Common myeloid progenitor, CD34-positive (primary cell): ENCODE data around the gene ERCC4.
"Not testable (repeated sequence)": the region's sequence is repeated elsewhere in the genome, so short reads cannot be mapped to it uniquely, and the experiment has no call there.

Source experiments
- CTCF ChIA-PET: fragments of 350-600 bp; sonication (Branson Sonifier 250); formaldehyde crosslinking; loops from one replicate; lab custom pipeline; 2021; ENCODE audit warnings: antibody characterized with exemption; lab: Charles Lee
- POLR2A ChIA-PET: fragments of 350-600 bp; sonication (Branson Sonifier 250); formaldehyde crosslinking; loops from one replicate; lab custom pipeline; 2021; ENCODE audit warnings: antibody characterized with exemption; lab: Charles Lee
- DNase-seq, 3 donors: peaks; one replicate each; pipeline versions ENCODE4 v3.0.0 to v3.0.0-alpha.2; 2013
- H3K27ac ChIP-seq, 2 experiments: 1 replicate in 1 of 2; 2 replicates in 1 of 2; pipeline ENCODE4 v1.7.0; 2013; ENCODE audit warnings: inconsistent platforms in 2 of 2, low read length in 2 of 2, mild to moderate bottlenecking in 2 of 2, low read depth in 1 of 2, moderate library complexity in 1 of 2; ENCODE audit not compliant: severe bottlenecking in 2 of 2, insufficient read depth in 1 of 2, poor library complexity in 1 of 2
- H3K27me3 ChIP-seq, 5 experiments: replicated peaks in 2 of 5; 1 replicate in 3 of 5; 2 replicates in 2 of 5; pipeline versions ENCODE4 v1.6.1 to v1.7.0; 2013; ENCODE audit warnings: low read length in 4 of 5, mild to moderate bottlenecking in 2 of 5, moderate library complexity in 2 of 5, inconsistent platforms in 1 of 5; ENCODE audit not compliant: insufficient read depth in 5 of 5, control insufficient read depth in 4 of 5
- H3K36me3 ChIP-seq, 4 experiments: 1 replicate in 2 of 4; 2 replicates in 2 of 4; pipeline versions ENCODE4 v1.6.1 to v1.7.0; 2013; ENCODE audit warnings: low read length in 3 of 4, control low read depth in 1 of 4, mild to moderate bottlenecking in 1 of 4; ENCODE audit not compliant: control insufficient read depth in 4 of 4, insufficient read depth in 4 of 4
- H3K4me1 ChIP-seq, 4 experiments: 1 replicate in 3 of 4; 2 replicates in 1 of 4; pipeline versions ENCODE4 v1.6.1 to v1.7.1; 2013; ENCODE audit warnings: low read length in 3 of 4, mild to moderate bottlenecking in 3 of 4, control low read depth in 1 of 4, inconsistent platforms in 1 of 4, moderate library complexity in 1 of 4; ENCODE audit not compliant: control insufficient read depth in 4 of 4, insufficient read depth in 4 of 4; ENCODE audit errors: control extremely low read depth in 1 of 4
- H3K4me3 ChIP-seq, 7 experiments: 1 replicate in 4 of 7; 2 replicates in 3 of 7; pipeline versions ENCODE4 v1.5.1 to v1.7.0; 2013; ENCODE audit warnings: mild to moderate bottlenecking in 7 of 7, low read length in 6 of 7, moderate library complexity in 6 of 7, inconsistent platforms in 2 of 7, low read depth in 2 of 7, control low read depth in 1 of 7; ENCODE audit not compliant: insufficient read depth in 4 of 7, control insufficient read depth in 1 of 7; ENCODE audit errors: extremely low read depth in 1 of 7
- H3K9me3 ChIP-seq, 5 experiments: 1 replicate in 4 of 5; 2 replicates in 1 of 5; pipeline versions ENCODE4 v1.6.1 to v1.7.1; 2013; ENCODE audit warnings: low read length in 4 of 5, mild to moderate bottlenecking in 2 of 5, inconsistent platforms in 1 of 5, low read depth in 1 of 5, moderate library complexity in 1 of 5; ENCODE audit not compliant: control insufficient read depth in 4 of 5, insufficient read depth in 2 of 5; ENCODE audit errors: control extremely low read depth in 1 of 5
- WGBS: methylation state at CpG from one replicate; pipeline ENCODE4 v1.1.5; 2013; ENCODE audit not compliant: insufficient coverage; 5-methylcytosine and 5-hydroxymethylcytosine counted together

The ERCC4 gene

GRCh38 chr16:13886608-13887007, 33.3 kb upstream of the ERCC4 start:
- Histone ChIP-seq H3K9me3 (peaks cover 0 to 1% (median 0%) of the 10 kb centered on the region in 5 experiments), H3K27ac (no peak overlapping the region), H3K4me1 (no peaks in the 10 kb centered on the region), H3K36me3 (no peaks in the 10 kb centered on the region), H3K4me3 (no peak overlapping the region), H3K27me3 (peaks cover 0 to 7% (median 0%) of the 10 kb centered on the region in 5 experiments)
- WGBS = 94% methylated on average over 4 of the region's 5 CpGs
- CTCF ChIA-PET = no interaction called here
- POLR2A ChIA-PET = no interaction called here
- no peak for DNase-seq

- H3K36me3 ChIP-seq, POLR2A ChIA-PET, H3K27ac ChIP-seq, H3K4me3 ChIP-seq, CTCF ChIA-PET, DNase-seq, H3K4me1 ChIP-seq, H3K27me3 ChIP-seq, H3K9me3 ChIP-seq: not testable (repeated sequence)
- whole genome bisulfite sequencing = 95% methylated on average over 15 of the region's 22 CpGs
These were observed 30.6 kb upstream of the ERCC4 start for GRCh38 chr16:13889323-13889722.

GRCh38 chr16:13892301-13892700, 27.7 kb upstream of the ERCC4 start:
- POLR2A ChIA-PET = interaction anchor here (0.6 kb wide), 1 partner anchor 335 kb away, joined by 3 read pairs; no protein-coding TSS in a partner anchor
- no peak overlapping the region for H3K27ac ChIP-seq
- peaks cover 0 to 5% (median 0%) of the 10 kb centered on the region in 5 experiments for H3K27me3 ChIP-seq
- 63% methylated on average over 4 of the region's 4 CpGs for WGBS
- H3K9me3 ChIP-seq = peaks cover 1 to 3% (median 2%) of the 10 kb centered on the region in 5 experiments
- CTCF ChIA-PET = interaction anchor here (1.3 kb wide), 1 partner anchor 27 kb away, joined by 3 read pairs; the partner anchor contains the start of gene ERCC4
- H3K4me1 ChIP-seq = no peaks in the 10 kb centered on the region
- no peak overlapping the region for H3K4me3 ChIP-seq
- no peak for DNase-seq
- no peaks in the 10 kb centered on the region for H3K36me3 ChIP-seq

- H3K4me3 ChIP-seq = no peak overlapping the region
- no peaks in the 10 kb centered on the region for H3K4me1 ChIP-seq
- H3K9me3 ChIP-seq = peaks cover 1 to 3% (median 2%) of the 10 kb centered on the region in 5 experiments
- WGBS = no CpG with 5 or more reads among the region's 1 CpG
- POLR2A ChIA-PET = no interaction called here
- CTCF ChIA-PET = interaction anchor here (0.7 kb wide), 1 partner anchor 24 kb away, joined by 3 read pairs; the partner anchor contains the start of gene ERCC4
- no peaks in the 10 kb centered on the region for H3K36me3 ChIP-seq
- H3K27ac ChIP-seq = no peak overlapping the region
- H3K27me3 ChIP-seq = peaks cover 0 to 7% (median 0%) of the 10 kb centered on the region in 5 experiments
- no peak for DNase-seq
These were observed 24.4 kb upstream of the ERCC4 start for GRCh38 chr16:13895516-13895915.

- no peak for DNase-seq
- ChIA-PET POLR2A (no interaction called here), CTCF (no interaction called here)
- WGBS = 80% methylated on average over 3 of the region's 4 CpGs
- Histone ChIP-seq H3K4me1 (no peaks in the 10 kb centered on the region), H3K9me3 (peaks cover 1 to 5% (median 2%) of the 10 kb centered on the region in 5 experiments), H3K36me3 (no peaks in the 10 kb centered on the region), H3K4me3 (no peak overlapping the region), H3K27ac (no peak overlapping the region), H3K27me3 (peaks cover 0 to 7% (median 0%) of the 10 kb centered on the region in 5 experiments)
These were observed 23.3 kb upstream of the ERCC4 start for GRCh38 chr16:13896543-13897182.

- DNase-seq = no peak
- peaks cover 0 to 7% (median 0%) of the 10 kb centered on the region in 5 experiments for H3K27me3 ChIP-seq
- ChIA-PET CTCF (no interaction called here), POLR2A (no interaction called here)
- H3K4me3 ChIP-seq = no peak overlapping the region
- peaks cover 1 to 5% (median 3%) of the 10 kb centered on the region in 5 experiments for H3K9me3 ChIP-seq
- H3K4me1 ChIP-seq = no peaks in the 10 kb centered on the region
- no peaks in the 10 kb centered on the region for H3K36me3 ChIP-seq
- WGBS = 60% methylated on average over 1 of the region's 2 CpGs
- no peak overlapping the region for H3K27ac ChIP-seq
These were observed 22.1 kb upstream of the ERCC4 start for GRCh38 chr16:13897806-13898205.

GRCh38 chr16:13898233-13898632, 21.7 kb upstream of the ERCC4 start:
- Histone ChIP-seq H3K4me1 (no peaks in the 10 kb centered on the region), H3K9me3 (peaks cover 1 to 5% (median 3%) of the 10 kb centered on the region in 5 experiments), H3K27me3 (peaks cover 0 to 7% (median 0%) of the 10 kb centered on the region in 5 experiments), H3K36me3 (no peaks in the 10 kb centered on the region), H3K4me3 (no peak overlapping the region), H3K27ac (no peak overlapping the region)
- POLR2A ChIA-PET = no interaction called here
- no peak for DNase-seq
- CTCF ChIA-PET = no interaction called here
- WGBS = 94% methylated on average over 3 of the region's 3 CpGs
